ENCODE data around the gene TENM3.

The TENM3 gene

GRCh38 chr4:182233310-182234090, 9.7 kb upstream of the TENM3 start:
- TF ChIP-seq GLIS3 (CRISPR knock-in tag; IDR thresholded peaks at IDR 0.05) = no peak
- TF ChIP-seq ISL1 (CRISPR knock-in tag; IDR thresholded peaks at IDR 0.05) = no peak
- no peak for TF ChIP-seq ESRRG (CRISPR knock-in tag; IDR thresholded peaks at IDR 0.05)
- TF ChIP-seq BACH2 (CRISPR knock-in tag; IDR thresholded peaks at IDR 0.05; ENCODE audit: borderline replicate concordance) = no peak
- TF ChIP-seq ZFP3 (CRISPR knock-in tag; IDR thresholded peaks at IDR 0.05) = no peak
- no peak for TF ChIP-seq TOX (CRISPR knock-in tag; IDR thresholded peaks at IDR 0.05; ENCODE audit: borderline replicate concordance)
- no peak for TF ChIP-seq RARB (CRISPR knock-in tag; IDR thresholded peaks at IDR 0.05)
- no peak for TF ChIP-seq ARNTL (CRISPR knock-in tag; IDR thresholded peaks at IDR 0.05; ENCODE audit: borderline replicate concordance, low read depth)
- TF ChIP-seq, protein P1, sequence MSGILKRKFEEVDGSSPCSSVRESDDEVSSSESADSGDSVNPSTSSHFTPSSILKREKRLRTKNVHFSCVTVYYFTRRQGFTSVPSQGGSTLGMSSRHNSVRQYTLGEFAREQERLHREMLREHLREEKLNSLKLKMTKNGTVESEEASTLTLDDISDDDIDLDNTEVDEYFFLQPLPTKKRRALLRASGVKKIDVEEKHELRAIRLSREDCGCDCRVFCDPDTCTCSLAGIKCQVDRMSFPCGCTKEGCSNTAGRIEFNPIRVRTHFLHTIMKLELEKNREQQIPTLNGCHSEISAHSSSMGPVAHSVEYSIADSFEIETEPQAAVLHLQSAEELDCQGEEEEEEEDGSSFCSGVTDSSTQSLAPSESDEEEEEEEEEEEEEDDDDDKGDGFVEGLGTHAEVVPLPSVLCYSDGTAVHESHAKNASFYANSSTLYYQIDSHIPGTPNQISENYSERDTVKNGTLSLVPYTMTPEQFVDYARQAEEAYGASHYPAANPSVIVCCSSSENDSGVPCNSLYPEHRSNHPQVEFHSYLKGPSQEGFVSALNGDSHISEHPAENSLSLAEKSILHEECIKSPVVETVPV (CRISPR knock-in tag; IDR thresholded peaks at IDR 0.05) = no peak
- no peak for TF ChIP-seq ZNF70 (CRISPR knock-in tag; IDR thresholded peaks at IDR 0.05)
- no peak for TF ChIP-seq TCF4 (CRISPR knock-in tag; IDR thresholded peaks at IDR 0.05; ENCODE audit: borderline replicate concordance)
- TF ChIP-seq, protein P2, sequence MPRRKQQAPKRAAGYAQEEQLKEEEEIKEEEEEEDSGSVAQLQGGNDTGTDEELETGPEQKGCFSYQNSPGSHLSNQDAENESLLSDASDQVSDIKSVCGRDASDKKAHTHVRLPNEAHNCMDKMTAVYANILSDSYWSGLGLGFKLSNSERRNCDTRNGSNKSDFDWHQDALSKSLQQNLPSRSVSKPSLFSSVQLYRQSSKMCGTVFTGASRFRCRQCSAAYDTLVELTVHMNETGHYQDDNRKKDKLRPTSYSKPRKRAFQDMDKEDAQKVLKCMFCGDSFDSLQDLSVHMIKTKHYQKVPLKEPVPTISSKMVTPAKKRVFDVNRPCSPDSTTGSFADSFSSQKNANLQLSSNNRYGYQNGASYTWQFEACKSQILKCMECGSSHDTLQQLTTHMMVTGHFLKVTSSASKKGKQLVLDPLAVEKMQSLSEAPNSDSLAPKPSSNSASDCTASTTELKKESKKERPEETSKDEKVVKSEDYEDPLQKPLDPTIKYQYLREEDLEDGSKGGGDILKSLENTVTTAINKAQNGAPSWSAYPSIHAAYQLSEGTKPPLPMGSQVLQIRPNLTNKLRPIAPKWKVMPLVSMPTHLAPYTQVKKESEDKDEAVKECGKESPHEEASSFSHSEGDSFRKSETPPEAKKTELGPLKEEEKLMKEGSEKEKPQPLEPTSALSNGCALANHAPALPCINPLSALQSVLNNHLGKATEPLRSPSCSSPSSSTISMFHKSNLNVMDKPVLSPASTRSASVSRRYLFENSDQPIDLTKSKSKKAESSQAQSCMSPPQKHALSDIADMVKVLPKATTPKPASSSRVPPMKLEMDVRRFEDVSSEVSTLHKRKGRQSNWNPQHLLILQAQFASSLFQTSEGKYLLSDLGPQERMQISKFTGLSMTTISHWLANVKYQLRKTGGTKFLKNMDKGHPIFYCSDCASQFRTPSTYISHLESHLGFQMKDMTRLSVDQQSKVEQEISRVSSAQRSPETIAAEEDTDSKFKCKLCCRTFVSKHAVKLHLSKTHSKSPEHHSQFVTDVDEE (CRISPR knock-in tag; IDR thresholded peaks at IDR 0.05) = no peak
- TF ChIP-seq ZNF565 (CRISPR knock-in tag; conservative IDR thresholded peaks at IDR 0.05; ENCODE audit: low read depth) = no peak
- TF ChIP-seq, protein P3, sequence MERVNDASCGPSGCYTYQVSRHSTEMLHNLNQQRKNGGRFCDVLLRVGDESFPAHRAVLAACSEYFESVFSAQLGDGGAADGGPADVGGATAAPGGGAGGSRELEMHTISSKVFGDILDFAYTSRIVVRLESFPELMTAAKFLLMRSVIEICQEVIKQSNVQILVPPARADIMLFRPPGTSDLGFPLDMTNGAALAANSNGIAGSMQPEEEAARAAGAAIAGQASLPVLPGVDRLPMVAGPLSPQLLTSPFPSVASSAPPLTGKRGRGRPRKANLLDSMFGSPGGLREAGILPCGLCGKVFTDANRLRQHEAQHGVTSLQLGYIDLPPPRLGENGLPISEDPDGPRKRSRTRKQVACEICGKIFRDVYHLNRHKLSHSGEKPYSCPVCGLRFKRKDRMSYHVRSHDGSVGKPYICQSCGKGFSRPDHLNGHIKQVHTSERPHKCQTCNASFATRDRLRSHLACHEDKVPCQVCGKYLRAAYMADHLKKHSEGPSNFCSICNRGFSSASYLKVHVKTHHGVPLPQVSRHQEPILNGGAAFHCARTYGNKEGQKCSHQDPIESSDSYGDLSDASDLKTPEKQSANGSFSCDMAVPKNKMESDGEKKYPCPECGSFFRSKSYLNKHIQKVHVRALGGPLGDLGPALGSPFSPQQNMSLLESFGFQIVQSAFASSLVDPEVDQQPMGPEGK (CRISPR knock-in tag; IDR thresholded peaks at IDR 0.05; ENCODE audit: borderline replicate concordance) = no peak
- TF ChIP-seq, protein P4, sequence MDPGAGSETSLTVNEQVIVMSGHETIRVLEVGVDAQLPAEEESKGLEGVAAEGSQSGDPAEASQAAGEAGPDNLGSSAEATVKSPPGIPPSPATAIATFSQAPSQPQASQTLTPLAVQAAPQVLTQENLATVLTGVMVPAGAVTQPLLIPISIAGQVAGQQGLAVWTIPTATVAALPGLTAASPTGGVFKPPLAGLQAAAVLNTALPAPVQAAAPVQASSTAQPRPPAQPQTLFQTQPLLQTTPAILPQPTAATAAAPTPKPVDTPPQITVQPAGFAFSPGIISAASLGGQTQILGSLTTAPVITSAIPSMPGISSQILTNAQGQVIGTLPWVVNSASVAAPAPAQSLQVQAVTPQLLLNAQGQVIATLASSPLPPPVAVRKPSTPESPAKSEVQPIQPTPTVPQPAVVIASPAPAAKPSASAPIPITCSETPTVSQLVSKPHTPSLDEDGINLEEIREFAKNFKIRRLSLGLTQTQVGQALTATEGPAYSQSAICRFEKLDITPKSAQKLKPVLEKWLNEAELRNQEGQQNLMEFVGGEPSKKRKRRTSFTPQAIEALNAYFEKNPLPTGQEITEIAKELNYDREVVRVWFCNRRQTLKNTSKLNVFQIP (CRISPR knock-in tag; IDR thresholded peaks at IDR 0.05; ENCODE audit: borderline replicate concordance, low read depth) = no peak
- no peak for TF ChIP-seq ZFP30 (CRISPR knock-in tag; IDR thresholded peaks at IDR 0.05)
- no peak for TF ChIP-seq ZC3H10 (CRISPR knock-in tag; IDR thresholded peaks at IDR 0.05)
- TF ChIP-seq ZNF8 (CRISPR knock-in tag; IDR thresholded peaks at IDR 0.05) = no peak
- ATAC-seq = no peak

DNA sequence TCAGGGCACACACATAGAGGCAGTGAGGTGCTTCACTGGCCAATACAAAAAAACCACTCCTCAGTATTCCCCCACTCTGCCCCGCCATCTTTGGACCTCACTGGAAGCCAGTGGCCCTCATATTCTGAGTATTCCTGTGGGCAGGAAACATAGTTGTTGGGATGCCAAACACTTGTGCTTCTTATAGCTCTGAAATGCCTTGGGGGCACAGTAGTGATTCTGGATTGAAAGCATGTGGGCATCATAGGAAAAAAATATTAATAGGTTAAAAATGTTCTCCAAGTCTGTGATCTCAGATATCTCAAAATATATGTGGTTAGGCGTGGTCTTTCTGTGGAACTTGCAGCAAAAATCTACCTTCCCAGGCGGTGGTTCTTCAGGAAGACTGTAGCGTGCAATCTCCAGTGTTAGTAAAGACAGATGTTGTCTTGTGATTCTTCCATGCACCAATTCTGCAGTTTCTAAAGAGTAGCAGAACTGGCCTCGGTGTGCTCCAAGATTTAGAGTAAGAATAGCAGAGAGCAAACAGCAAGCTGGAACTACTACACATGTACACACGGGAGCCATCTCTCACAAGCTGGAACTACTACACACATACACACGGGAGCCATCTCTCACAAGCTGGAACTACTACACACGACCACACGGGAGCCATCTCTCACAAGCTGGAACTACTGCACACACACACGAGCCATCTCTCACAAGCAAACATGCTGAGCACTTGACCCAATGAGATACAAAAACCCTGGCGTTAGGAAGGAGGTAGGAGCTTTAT, 8.0 kb upstream of the TENM3 start:
- ATAC-seq = no peak
- TF ChIP-seq RARB (CRISPR knock-in tag; IDR thresholded peaks at IDR 0.05) (no peak), ZNF565 (CRISPR knock-in tag; conservative IDR thresholded peaks at IDR 0.05; ENCODE audit: low read depth) (no peak), ISL1 (CRISPR knock-in tag; IDR thresholded peaks at IDR 0.05) (no peak), BACH2 (CRISPR knock-in tag; IDR thresholded peaks at IDR 0.05; ENCODE audit: borderline replicate concordance) (no peak), CSDC2 (CRISPR knock-in tag; IDR thresholded peaks at IDR 0.05) (no peak), ZNF8 (CRISPR knock-in tag; IDR thresholded peaks at IDR 0.05) (no peak), ZC3H10 (CRISPR knock-in tag; IDR thresholded peaks at IDR 0.05) (no peak), ZNF70 (CRISPR knock-in tag; IDR thresholded peaks at IDR 0.05) (no peak), ZFP30 (CRISPR knock-in tag; IDR thresholded peaks at IDR 0.05) (no peak), ESRRG (CRISPR knock-in tag; IDR thresholded peaks at IDR 0.05) (no peak), TCF4 (CRISPR knock-in tag; IDR thresholded peaks at IDR 0.05; ENCODE audit: borderline replicate concordance) (no peak), CREB5 (CRISPR knock-in tag; IDR thresholded peaks at IDR 0.05; ENCODE audit: low read depth) (no peak), ZFP3 (CRISPR knock-in tag; IDR thresholded peaks at IDR 0.05) (no peak), TOX (CRISPR knock-in tag; IDR thresholded peaks at IDR 0.05; ENCODE audit: borderline replicate concordance) (no peak)
- TF ChIP-seq, protein P3 (CRISPR knock-in tag; IDR thresholded peaks at IDR 0.05; ENCODE audit: borderline replicate concordance) = no peak
- TF ChIP-seq, protein P1 (CRISPR knock-in tag; IDR thresholded peaks at IDR 0.05) = no peak
